ENCODE measurements around the gene RALGPS2. TPM values are rescaled to one million over a fixed set of nuclear protein-coding genes. Genes with fewer than 3 reads are reported as not detected.

RALGPS2 gene
- total RNA-seq, 6 donors from 2014 or later: 6.2 to 23.9 (median 7.6) TPM

- Histone ChIP-seq H3K9me3 (no peaks in the 10 kb centered on the region), H3K27ac (peak overlapping the region; percentile 69 to 91 (median 74)), H3K36me3 (no peaks in the 10 kb centered on the region), H3K4me1 (peaks cover 0 to 14% (median 5%) of the 10 kb centered on the region in 4 donors), H3K27me3 (no peaks in the 10 kb centered on the region), H3K4me3 (peak overlapping the region; percentile 75 to 95 (median 86))
- no peak for TF ChIP-seq POLR2AphosphoS5 (IDR thresholded peaks at IDR 0.05)
- no peak for TF ChIP-seq EP300 (IDR thresholded peaks at IDR 0.05)
- no peak for TF ChIP-seq CTCF (IDR thresholded peaks at IDR 0.05)
- TF ChIP-seq POLR2A (IDR thresholded peaks at IDR 0.05): no peak
- ATAC-seq (ENCODE audit: low FRiP score in 2 of 2): peak; percentile 74 to 78
- 1% methylated on average over 39 of the region's 75 CpGs; no CpG with 5 or more reads in 1 of the 2 donors for WGBS, 2 donors
- peak; percentile 62 to 91 for DNase-seq
Measured at GRCh38 chr1:178725466-178726086, 532 bp downstream of the RALGPS2 start.

DNA sequence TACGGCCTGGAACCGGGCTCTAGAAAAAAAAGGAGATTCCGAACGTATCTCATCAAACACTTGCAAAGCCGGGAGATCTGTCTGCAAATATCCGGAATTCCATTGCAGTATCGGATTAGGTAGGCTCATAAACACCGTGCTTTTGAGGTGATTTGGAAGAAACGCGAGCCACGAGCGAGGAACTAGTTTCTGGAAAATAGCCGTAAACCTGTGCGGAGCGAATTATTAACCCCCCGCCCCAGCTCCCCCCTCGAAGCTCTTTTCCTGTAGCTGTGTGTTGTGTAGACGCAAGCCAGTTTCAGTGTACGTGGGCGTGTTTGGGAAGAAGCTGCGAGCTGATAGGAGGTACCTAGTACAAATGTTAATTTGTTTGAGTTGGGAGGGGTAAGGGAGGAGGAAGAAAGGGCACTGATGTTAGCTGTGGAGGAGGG lies 1.1 kb downstream of the RALGPS2 start:
- TF ChIP-seq EP300 (IDR thresholded peaks at IDR 0.05): no peak
- peak in 2 of 4 donors; percentile 29 to 53 for TF ChIP-seq POLR2A (IDR thresholded peaks at IDR 0.05)
- TF ChIP-seq POLR2AphosphoS5 (IDR thresholded peaks at IDR 0.05): peak in 1 of 2 donors; percentile 40
- H3K27ac ChIP-seq: peak overlapping the region; percentile 69 to 91 (median 74)
- no peaks in the 10 kb centered on the region for H3K27me3 ChIP-seq
- H3K9me3 ChIP-seq: no peaks in the 10 kb centered on the region
- WGBS, 2 donors: 0 to 1% methylated on average over 14 to 21 of the region's 21 CpGs
- DNase-seq (peak in 1 of 2 donors; percentile 90), ATAC-seq (ENCODE audit: low FRiP score in 2 of 2) (peak; percentile 88 to 92)
- no peaks in the 10 kb centered on the region for H3K36me3 ChIP-seq
- H3K4me3 ChIP-seq: peak overlapping the region; percentile 75 to 95 (median 86)
- H3K4me1 ChIP-seq: peaks cover 0 to 14% (median 5%) of the 10 kb centered on the region in 4 donors

GRCh38 chr1:178726545-178726944 lies 1.5 kb downstream of the RALGPS2 start:
- Histone ChIP-seq H3K27ac (peak overlapping the region in 1 of 4 donors; percentile 91), H3K4me1 (peaks cover 0 to 14% (median 5%) of the 10 kb centered on the region in 4 donors), H3K36me3 (no peaks in the 10 kb centered on the region), H3K27me3 (no peaks in the 10 kb centered on the region), H3K9me3 (no peaks in the 10 kb centered on the region), H3K4me3 (peak overlapping the region in 3 of 4 donors; percentile 75 to 95 (median 92))
- ATAC-seq (ENCODE audit: low FRiP score in 2 of 2) (no peak), DNase-seq (no peak)
- no peak for TF ChIP-seq CTCF (IDR thresholded peaks at IDR 0.05)
- TF ChIP-seq EP300 (IDR thresholded peaks at IDR 0.05): no peak
- TF ChIP-seq POLR2A (IDR thresholded peaks at IDR 0.05): no peak
- no peak for TF ChIP-seq POLR2AphosphoS5 (IDR thresholded peaks at IDR 0.05)
- 37 to 39% methylated on average over 5 of the region's 5 CpGs for WGBS, 2 donors

DNA sequence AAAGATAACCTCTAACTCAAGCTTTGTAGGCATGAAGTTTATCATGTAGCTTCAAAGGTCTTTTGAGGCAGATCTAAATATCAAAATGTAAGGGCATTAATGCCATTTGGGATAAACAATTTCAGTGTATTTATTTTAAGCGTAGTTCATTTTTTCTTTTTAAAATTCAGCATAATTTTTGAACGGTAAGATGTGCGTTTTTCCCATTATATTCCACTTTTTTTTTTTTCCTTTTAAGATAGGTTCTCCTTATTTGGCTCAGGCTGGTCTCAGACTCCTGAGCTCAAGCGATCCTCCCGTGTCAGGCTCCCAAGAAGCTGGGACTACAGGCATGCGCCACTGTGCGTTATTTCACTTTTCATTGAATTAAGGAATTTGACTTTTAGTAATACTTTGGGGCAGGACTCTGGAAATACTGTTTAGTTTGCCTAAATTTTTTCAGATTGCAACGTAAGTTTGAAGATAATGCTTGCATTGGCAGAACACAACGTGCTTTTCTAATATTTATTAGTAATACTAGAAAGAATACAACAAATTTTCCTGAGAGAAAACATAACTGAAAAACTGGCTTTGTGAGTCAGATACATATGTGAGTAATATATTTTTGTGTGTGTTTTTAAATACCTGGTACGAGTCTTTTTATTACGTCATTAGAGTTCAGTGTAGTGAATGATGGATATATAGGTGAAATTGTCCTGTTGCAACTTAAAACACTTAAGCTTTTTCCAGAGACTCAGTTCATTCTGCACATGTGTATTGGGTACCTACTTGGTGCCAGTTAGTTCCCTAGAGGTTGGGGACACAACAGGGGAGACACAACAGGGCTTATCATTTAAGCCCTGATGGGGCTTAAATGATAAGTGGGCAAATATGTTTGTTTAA lies 2.2 kb downstream of the RALGPS2 start:
- ATAC-seq (ENCODE audit: low FRiP score in 2 of 2) (no peak), DNase-seq (no peak)
- 76 to 79% methylated on average over 11 of the region's 11 CpGs for WGBS, 2 donors
- Histone ChIP-seq H3K4me3 (no peak overlapping the region), H3K9me3 (no peaks in the 10 kb centered on the region), H3K27me3 (no peaks in the 10 kb centered on the region), H3K27ac (no peak overlapping the region), H3K36me3 (no peaks in the 10 kb centered on the region), H3K4me1 (peaks cover 0 to 14% (median 5%) of the 10 kb centered on the region in 4 donors)
- no peak for TF ChIP-seq POLR2A (IDR thresholded peaks at IDR 0.05)
- TF ChIP-seq POLR2AphosphoS5 (IDR thresholded peaks at IDR 0.05): no peak
- no peak for TF ChIP-seq CTCF (IDR thresholded peaks at IDR 0.05)
- TF ChIP-seq EP300 (IDR thresholded peaks at IDR 0.05): no peak

DNA sequence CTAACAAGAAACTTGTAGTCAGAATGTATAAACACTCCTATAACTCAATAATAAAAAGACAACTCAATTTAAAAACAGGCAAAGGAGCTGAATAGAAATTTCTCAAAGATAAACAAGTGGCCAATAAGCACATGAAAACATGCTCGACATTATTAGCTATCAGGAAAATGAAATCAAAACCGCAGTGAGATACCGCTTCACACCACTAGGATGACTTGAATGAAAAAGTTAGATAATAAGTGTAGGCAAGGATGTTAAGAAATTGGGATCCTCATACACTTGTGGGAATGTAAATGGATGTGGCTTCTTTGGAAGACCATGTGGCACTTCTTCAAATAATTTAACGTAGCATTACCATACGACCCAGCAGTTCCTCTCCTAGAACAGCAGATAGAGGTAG lies 8.9 kb downstream of the RALGPS2 start:
- no peaks in the 10 kb centered on the region for H3K4me1 ChIP-seq
- no peaks in the 10 kb centered on the region for H3K27me3 ChIP-seq
- WGBS, 2 donors: 86 to 93% methylated on average over 5 of the region's 5 CpGs
- H3K9me3 ChIP-seq: no peaks in the 10 kb centered on the region
- H3K4me3 ChIP-seq: no peak overlapping the region
- peaks cover 0 to 2% (median 0%) of the 10 kb centered on the region in 4 donors for H3K36me3 ChIP-seq
- ATAC-seq (ENCODE audit: low FRiP score in 2 of 2): no peak
- no peak for DNase-seq
- no peak for TF ChIP-seq EP300 (IDR thresholded peaks at IDR 0.05)
- no peak for TF ChIP-seq CTCF (IDR thresholded peaks at IDR 0.05)
- TF ChIP-seq POLR2AphosphoS5 (IDR thresholded peaks at IDR 0.05): no peak
- no peak for TF ChIP-seq POLR2A (IDR thresholded peaks at IDR 0.05)
- no peak overlapping the region for H3K27ac ChIP-seq

All from upper lobe of left lung (tissue), 6 donors.